ENCODE data around the gene LMO3.

The LMO3 gene

DNA sequence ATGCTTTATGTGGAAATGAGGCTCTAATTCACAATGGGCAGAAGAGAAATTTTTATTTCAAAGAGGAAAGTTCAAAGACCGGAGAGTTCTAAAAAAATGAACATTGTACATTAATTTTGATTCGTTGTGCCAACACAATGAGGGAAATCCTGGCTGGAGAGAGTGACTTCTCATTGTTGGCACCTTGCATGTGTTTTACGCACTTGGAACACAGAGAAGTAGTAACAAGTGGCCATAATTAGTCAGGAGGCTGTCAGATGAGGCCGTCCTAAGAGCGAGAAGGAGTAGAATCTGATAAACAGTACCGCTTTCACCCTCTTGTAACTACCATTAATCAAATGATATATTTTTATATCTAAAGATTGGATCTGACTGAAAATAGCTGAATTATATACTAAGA, 6.9 kb downstream of the LMO3 start:
- DNase-seq: no peak

DNA sequence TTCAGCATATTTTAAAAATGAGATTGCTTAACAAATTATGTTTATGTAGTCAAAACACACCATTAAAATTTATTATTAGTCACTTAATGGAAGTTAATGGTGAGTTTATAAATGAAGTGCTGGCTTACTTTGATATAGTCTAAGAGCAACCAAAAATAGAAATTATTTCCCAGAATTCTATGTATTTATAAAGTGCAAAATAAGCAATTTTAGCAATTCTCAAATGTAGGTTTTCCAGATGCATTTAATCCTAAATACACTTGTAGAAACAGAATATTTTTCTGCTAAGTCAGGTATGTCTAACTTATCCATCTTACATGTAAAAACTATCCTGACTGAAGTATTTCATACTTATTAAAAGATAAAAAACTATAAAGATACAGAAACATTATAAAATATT, 11.2 kb downstream of the LMO3 start:
- DNase-seq: no peak

DNA sequence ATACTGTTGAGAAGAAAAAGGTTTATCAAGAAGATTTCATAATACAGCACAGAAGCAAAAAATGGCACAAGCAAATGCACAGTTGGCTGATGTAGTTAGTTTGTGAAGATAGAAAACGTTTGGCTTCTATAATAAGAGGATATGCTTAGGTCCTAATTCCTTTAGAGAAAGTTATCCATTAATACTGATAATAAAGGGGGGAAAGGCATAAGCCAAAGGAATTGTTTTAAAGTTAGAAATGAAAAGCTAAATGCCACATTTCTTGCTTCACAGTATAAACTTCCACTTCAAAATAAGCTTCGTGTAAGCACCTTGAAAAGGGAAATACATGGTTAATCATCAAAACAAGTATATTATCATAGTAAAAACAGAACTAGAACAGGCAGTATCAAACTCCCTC, 12.4 kb downstream of the LMO3 start:
- DNase-seq: no peak

DNA sequence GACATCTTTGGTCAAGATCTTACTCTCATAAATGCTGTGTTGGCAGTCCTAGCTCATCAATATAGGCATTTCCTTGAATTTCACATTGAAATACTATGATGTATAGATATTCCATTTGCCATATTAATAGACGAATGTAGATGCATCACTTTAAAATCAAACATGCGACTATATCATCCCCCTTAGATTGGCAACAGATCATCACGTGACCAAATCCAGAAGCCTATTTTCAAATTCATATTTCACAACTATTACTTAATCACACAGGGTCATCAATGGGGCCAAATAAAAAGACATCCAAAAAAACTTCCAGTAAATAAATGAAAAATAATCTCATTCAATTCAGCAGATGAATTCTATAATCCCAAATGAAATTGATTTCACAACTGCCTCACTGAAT, 15.3 kb downstream of the LMO3 start:
- no peak for DNase-seq

DNA sequence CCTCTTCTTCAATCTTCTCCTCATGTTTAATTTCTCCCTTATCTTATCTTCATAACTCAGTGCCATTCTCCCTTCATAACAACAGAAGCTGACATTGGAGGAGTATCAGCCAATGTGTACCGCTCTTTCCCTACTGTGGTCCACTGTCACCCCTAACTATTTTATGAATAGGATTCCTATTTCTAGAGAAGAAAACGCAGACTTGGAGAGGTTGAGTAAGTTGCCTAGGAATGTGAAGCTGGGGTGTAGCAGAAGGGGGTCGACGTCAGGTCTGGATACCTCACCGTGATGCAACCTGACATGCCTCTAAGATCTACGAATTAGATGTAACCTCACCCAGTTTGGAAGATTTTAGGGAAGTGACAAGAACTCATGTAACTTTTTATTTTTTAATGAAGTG, 17.1 kb downstream of the LMO3 start:
- DNase-seq: no peak

DNA sequence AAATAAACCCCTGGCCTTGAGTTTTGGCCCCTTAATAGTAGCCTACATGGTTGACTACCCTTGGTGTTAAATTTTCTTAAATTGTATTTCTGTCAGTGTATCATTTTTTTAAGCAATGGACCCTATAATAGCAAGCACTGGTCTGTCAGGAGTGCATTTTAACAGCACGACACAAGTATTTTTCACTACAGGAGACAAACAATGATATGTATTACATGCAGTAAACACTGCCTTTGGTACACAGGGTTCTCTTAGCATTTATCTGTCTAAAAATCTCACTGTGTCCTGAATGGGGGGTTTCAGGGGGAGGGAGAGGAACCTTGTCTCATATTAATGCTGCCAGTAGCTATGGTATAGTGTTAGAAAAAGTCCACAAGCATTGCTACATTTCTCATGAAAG, 18.4 kb downstream of the LMO3 start:
- no peak for DNase-seq

DNA sequence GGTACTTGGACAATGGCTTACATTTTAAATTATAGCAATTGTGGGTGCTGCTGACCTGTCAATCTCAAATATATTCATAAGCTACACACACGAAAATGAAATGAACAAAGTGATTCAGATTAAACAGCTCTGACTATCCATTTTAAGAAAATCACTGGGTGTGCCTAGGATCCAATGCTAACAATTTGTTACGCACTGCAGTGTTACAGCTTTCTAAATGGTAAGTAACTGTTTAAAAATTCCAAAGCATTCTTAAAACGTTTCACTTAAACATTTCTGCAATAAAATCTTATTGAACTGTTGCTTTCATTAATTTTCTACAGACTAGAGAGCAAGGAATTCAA, 18.9 kb downstream of the LMO3 start:
- DNase-seq: no peak

DNA sequence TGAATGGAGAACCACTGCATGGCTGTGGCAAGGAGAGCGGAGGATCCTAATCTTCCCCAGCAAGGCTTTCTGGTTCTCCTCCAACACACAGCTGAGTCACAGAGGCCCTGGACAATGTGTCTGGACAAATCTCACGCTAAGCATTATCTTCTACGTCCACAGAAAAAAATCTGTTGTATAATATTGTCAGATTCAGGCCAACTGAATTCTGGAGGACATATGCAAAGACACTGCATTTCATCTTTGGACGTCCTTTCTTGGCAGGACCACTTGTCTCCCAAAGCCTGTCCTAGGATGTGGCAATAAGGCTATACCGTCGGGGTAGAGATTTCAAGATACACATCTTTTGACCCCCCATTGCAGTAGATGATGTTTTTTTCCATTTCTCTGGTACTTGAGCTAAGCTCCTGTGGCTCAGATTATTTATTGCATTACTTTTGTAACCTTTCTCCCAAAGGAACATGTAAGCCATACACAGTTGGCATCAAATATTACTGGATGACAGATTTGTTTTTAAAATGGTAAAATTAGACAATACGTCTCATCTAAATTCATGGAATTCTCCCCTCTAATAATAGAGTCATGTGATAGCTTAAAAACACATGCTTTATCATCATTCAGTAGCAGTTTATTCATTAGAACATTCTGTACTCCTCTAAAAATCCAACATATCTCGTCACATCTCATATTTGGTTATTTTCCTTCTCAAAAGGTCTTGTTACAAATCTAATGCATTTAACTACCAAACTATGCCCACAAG, 19.4 kb downstream of the LMO3 start:
- no peak for DNase-seq

DNA sequence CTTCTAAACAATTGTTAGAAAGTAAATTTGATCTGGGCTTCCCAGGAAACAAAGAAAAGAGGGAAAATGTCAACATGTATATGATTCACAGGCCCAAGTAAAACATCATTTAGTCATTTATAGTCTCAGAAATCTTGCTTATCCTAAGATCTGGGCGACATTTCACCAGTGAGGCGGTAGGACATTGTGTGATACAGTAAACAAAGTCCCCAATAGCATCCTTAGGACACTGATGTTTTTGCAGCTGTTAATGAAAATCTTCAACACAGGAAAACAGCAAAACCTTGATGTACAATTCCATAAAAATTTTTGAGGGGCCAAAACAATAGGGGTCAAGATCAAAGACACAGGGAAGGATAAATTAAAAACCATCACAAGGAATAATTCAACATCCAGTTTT, 20.2 kb downstream of the LMO3 start:
- DNase-seq: no peak

DNA sequence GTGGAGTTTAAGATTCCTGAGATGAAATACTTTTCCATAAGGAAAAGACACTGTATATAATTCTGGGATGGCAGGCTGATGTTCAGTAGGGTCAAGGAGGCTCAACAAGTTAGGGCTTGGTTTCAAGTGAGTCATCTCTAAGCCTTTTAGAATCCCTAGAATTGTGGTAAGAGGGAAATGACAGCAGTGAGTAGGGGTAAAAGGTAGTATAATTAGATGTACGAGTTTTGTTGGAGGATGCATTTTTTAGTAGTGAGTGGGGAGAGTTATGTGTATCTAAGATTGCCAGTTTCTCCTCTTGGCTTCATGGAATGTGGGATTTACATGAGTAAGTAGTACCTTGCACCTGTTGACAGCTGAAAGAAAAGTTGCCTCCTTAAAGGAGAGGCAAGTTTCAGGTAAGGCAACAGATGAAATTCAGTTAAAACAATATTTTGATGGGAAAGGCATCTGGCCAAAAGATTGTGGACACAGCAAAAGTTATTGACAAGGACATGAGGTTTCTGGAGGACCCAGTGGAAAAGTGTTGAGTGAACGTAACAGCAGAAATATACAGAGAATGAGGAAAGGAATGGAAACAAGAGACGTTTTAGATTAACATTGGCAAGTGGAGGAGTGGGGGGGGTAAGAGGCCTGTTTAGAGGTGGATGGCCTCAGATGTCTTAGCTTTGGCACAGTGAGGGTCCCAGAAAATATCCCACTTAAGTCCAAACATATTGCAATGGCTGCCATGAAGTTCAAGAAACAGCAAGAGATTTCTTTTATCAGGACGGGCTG, 21.8 kb downstream of the LMO3 start:
- no peak for DNase-seq

DNA sequence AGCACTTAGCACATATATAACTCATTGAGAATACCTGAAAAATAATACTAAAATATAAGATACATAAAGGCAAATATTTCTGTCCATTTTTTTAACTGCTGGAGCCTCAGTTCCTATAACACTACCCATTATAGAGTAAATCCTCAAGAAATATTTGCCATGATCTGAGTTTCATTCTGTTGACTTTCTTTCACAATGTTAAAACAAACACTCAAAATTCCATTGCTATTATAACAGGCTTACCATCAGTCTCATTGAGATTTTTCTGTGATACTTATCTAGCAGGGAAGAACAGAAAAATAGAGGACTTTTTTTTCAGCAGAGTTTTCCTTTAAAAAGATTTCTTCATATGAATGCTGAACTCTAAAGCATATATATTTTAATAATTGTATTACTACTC, 24.5 kb downstream of the LMO3 start:
- DNase-seq: no peak

DNA sequence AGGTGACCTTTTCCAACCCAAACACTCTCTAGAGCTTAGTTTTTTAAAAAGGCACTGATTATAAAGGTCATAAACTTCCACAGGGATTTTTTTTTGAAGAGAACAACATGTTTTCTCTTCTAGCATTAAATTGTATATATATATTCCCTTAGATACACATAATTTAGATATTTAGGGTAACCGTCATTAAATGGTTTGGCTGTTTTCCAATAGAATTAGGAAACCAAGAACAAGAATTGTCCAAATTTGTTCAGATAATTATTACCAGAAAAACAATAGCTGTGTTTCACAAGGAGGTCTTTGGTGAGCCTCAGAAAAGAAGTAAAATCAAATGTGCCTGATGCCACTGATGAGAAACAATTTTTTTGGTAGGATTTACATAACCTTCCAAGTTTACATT, 26.9 kb downstream of the LMO3 start:
- DNase-seq: no peak

DNA sequence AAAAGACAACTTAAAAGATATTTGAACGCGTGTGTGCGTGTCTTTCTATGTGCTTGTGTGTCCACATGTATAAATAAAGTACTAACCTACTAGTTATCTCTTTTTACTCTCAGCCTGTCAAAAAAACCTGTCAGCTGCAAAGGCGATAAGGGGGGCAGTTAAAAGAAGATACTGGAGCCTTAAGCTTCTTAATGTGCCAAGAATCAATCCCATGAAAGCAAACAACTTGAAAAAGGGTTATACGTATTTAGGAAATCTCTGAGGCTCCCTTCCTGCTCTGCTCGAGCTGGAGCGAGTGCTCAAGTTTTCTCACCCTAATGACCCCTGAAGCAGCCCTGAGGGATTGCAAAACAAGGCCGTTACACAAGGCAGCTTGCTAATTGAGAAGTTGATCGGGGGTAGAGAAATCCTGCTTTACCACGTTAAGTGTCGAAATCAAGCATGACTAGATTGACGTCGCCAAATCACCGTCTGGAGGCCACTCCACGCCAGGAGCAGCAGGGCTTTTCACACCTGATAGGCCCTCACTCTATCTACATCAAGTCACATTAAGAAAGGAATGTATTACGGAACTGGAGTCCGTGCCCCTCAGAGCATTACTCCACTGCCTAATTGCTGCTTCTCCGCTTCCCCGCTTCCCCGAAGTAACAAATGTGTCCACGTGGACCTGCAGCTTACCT, 32.4 kb downstream of the LMO3 start:
- no peak for DNase-seq

DNA sequence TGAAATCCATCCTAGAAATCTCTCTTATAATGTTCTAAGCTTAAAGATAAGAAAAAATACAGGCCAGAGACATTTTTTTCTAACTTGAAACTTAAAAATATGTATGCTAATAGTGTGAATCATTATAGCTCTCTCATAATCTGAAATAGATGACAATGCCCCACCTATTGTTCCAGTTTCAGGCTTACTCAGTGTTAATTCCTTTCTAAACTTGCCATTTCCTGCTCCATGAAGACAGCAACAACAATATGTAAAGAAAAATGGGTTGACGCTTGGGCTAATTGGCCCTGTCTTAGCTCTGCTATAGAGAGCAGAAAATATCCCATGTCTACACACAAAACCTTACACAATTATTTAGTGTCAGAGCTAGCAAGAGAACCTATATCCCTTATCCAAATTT, 37.1 kb downstream of the LMO3 start:
- no peak for DNase-seq

DNA sequence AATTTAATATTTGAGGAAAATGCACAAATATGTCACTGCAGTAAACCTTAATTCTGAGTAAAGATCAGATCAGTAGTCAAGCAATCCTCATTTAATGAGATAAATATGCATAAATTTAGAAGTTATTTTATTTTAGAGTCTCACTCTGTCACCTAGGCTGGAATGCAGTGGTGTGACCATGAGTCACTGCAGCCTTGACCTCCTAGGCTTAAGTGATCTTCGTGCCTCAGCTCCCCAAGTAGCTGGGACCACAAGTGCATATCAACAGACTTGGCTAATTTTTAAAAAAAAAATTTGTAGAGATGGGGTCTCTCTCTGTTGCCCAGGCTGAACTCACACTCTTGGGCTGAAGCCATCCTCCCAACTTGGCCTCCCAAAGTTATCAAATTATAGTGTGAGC, 41.3 kb downstream of the LMO3 start:
- DNase-seq: no peak

DNA sequence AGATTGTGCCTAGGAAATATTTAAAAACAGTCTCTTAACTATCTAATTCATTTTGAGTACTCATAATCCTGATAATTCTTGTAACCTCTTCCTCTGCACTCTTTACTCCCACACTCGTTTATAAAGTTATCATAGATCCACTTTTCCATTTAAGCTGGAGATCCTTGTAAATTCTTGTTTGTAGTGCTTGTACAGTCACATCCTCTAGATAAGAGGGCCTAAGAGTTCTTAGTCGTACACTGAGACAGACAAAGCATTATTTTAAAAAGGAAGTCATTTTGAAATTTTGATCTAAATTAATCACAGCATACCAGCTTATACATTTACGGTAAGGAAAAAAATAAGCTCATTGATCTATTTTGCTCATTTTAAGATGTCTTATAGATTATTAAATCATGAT, 42.5 kb downstream of the LMO3 start:
- no peak for DNase-seq

DNA sequence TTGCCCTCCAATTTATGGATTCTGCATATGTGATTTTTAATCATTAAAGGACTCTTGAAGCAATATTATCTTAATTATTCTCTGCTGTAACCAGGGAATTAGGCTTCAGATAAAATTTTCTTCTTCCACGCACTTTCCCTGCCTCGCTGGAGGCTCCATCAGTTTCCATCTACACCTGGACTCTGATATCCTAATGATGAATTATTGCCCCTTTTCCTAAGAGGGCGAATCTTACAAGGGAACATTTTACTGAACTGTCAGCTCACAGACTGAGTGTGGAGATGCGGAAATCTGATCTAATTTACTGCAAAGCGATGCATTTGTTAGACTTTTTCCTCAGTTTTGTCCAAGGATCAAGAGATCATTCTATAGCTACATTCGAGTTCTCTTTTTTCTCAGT, 43.0 kb downstream of the LMO3 start:
- no peak for DNase-seq

DNA sequence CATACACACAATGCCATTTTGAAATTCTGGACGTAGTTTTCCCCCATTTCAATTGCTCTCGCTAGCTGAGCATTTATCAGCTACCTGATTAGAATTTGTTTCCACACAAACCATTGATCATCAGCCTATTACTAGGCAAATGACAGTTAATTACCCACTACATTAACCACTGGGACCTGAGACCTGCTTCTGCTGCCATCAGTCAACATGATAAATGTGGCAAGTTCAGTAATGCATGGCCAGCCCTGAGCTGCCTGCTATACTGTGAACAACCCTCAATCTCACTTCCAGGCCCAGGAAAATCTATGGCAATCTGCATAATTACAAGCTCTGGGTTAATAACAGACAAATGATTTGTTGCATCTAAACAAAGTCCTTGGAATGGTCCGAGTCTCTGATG, 43.5 kb downstream of the LMO3 start:
- DNase-seq: no peak

DNA sequence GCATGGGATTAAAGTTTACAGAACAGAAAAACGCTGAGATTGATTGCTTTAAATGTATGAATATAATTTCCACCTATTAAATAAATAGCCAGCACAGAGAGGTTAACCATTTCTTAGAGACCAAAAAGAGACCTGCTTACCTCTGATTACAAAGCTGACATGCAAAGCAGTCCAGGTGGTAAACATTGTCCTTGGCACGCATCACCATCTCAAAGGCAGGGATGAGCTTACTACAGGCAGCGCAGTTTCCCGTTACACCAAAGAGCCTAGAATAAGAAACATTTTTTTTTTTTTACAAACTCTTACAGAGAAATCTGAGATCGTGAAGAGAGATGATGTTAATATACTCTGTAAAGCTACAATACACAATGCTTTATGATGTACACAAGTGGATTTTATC, 45.7 kb downstream of the LMO3 start:
- no peak for DNase-seq

DNA sequence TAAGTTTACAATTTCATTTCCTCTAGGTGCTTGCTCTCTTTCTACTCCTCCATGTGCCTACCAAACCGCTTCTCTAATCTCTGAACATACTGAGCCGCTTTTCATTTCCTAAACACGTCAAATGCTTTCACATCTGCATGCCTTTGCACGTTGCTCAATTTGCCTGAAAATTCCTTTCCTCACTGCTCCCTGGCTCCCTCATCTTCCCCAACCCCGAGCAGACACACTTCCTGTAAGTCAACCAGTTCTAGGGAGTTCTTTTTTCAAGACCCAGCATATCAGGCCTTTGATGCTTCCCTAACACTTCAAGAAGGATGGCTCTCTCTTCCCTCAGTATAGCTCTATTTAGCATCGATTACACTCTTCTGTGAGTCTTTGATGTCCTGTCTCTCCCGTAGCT, 50.3 kb downstream of the LMO3 start:
- no peak for DNase-seq

DNA sequence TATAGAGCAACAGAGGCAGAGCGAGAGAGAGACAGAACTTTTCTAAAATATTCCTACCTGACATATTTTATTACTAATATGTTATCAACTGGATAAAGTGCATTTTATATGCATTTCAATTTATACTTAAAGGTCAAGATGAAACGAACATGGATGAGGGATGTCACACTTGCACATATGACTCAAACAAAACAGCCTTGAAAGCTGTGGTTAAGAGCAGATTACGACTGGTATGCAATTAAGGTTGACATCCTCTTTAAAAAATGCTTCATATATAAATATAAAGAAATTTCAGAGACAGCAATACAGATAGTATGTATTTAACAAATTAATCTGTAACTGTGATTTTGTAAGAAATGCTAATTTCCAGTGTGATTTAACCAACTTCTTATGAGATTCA, 52.5 kb downstream of the LMO3 start:
- DNase-seq: no peak

DNA sequence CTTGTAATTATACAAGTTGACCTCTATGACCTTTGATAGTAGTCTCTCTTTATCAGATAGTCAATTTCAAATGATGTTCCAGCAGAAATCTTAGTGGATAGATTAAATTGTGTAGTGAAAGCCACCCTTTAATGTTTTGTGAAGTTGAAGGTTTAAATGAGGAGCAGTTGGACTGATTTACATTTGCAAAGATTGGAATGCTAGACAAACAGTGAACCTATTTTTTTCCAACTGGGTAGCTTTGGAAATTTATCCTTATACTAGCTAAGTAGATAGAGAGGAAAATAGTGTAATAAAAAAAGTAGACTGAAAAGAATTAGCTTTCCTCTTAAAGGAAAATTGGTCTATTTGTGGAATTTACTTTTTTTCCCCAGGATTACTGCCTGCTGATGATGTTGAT, 53.7 kb downstream of the LMO3 start:
- no peak for DNase-seq

DNA sequence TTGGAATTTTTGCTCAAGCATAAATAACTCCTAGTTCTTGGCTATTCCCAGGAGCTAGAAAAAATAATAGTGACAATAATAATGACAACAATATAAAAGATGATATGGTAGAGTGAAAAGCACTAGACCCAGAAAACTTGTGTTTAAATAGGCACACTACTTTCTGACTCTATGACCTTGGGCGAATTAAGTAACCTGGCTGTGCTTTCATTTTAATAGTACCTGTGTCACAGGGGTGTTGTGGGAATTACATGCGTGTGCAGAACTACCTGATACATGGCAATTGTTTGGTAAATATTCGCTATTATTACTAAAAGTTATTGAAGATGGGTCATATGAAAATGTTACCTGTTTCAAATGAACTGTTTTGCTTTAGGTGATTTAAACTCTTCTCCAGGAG, 60.1 kb downstream of the LMO3 start:
- no peak for DNase-seq

DNA sequence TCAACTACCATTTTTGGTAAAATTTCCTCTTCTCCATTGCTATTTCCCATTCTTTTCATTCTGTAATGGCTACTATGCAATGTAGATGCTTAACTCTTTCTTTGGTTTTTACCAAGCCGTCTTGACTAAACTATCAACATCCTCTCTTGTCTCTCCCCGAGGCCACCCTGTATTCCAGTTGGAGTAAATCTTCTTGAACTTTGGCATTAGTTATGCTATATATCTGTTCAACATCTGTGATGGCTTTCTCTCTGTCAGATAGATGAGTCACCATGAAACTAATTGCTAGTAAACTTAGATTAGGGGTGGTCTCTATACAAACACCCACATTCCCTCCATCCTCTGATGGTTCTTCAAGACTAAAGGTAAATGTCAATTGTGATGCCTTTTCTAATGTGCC, 63.4 kb downstream of the LMO3 start:
- DNase-seq: no peak
